Prostate gland (tissue), 2 donors: Measurements from ENCODE around the gene CIRBP. TPM values are rescaled to one million over a fixed set of nuclear protein-coding genes. Genes with fewer than 3 reads are reported as not detected.

Experiments used
- DNase-seq: peaks from one replicate; pipeline ENCODE4 v3.0.0-alpha.2; 2019; ENCODE audit warnings: low spot score
- H3K27ac ChIP-seq, 2 donors: fragments of 200-600 bp; sonication (generic); 2 replicates each; pipeline ENCODE4 v1.5.1; 2017 to 2019
- H3K27me3 ChIP-seq: fragments of 200-600 bp; sonication (generic); replicated peaks from 2 replicates; pipeline ENCODE4 v1.5.1; 2019; ENCODE audit not compliant: insufficient read depth
- H3K36me3 ChIP-seq, 2 donors: fragments of 200-600 bp; sonication (generic); 1 replicate in 1 of 2; 2 replicates in 1 of 2; pipeline versions ENCODE4 v1.5.1 to v1.8.1; 2017 to 2019
- H3K4me1 ChIP-seq: fragments of 200-600 bp; sonication (generic); replicated peaks from 2 replicates; pipeline ENCODE4 v1.5.1; 2019
- H3K4me3 ChIP-seq, 2 donors: fragments of 200-600 bp; sonication (generic); 2 replicates each; pipeline ENCODE4 v1.5.1; 2017 to 2019
- H3K9me3 ChIP-seq: fragments of 200-600 bp; sonication (generic); 2 replicates; pipeline ENCODE4 v1.5.1; 2017
- CTCF ChIP-seq, 4 experiments: fragments of 200-600 bp in 2 of 4; fragments of 450-650 bp in 2 of 4; sonication (generic) in 2 of 4; IDR thresholded peaks; 1 replicate in 3 of 4; 2 replicates in 1 of 4; pipeline ENCODE4 v1.5.1; 2016 to 2019; ENCODE audit warnings: antibody characterized with exemption in 4 of 4, mild to moderate bottlenecking in 2 of 4, moderate library complexity in 2 of 4
- POLR2A ChIP-seq: fragments of 450-650 bp; IDR thresholded peaks from one replicate; pipeline ENCODE4 v1.6.1; 2016; ENCODE audit warnings: antibody characterized with exemption, mild to moderate bottlenecking
- POLR2AphosphoS5 ChIP-seq: sonication (generic); formaldehyde crosslinking; IDR thresholded peaks from one replicate; pipeline ENCODE4 v1.6.1; 2017; ENCODE audit warnings: antibody characterized with exemption
- WGBS: methylation state at CpG from one replicate; pipeline ENCODE4 v1.1.5; 2018; 5-methylcytosine and 5-hydroxymethylcytosine counted together
- intact Hi-C: fragments of 100-400 bp; cut with DNase I; formaldehyde crosslinking; loops from one replicate; pipeline ENCODE4 v1.14.2; 2022
- total RNA-seq, 2 donors: library from RNA; depleted of rRNA; stranded (reverse); fragments of >200 nt; gene quantifications; one replicate each; pipeline ENCODE4 v1.1.0, GENCODE V29; 2016

Gene CIRBP
- total RNA-seq, 2 donors from 2014 or later, result 753 to 863 TPM

- DNase-seq, result no peak
- H3K27ac ChIP-seq, result no peak overlapping the region
- TF ChIP-seq POLR2A (no peak), POLR2AphosphoS5 (no peak), CTCF (IDR thresholded peaks at IDR 0.05) (no peak)
- intact Hi-C loops, result no loop called here
- 90% methylated on average over 16 of the region's 16 CpGs for WGBS
- no peaks in the 10 kb centered on the region for H3K9me3 ChIP-seq
- H3K4me1 ChIP-seq, result no peaks in the 10 kb centered on the region
- no peak overlapping the region for H3K4me3 ChIP-seq
- H3K27me3 ChIP-seq, result no peaks in the 10 kb centered on the region
- H3K36me3 ChIP-seq, result peaks cover 0 to 10% of the 10 kb centered on the region in 2 donors
Measured at GRCh38 chr19:1224847-1225246, 44.3 kb upstream of the CIRBP start.

GRCh38 chr19:1225440-1226226, 43.5 kb upstream of the CIRBP start:
- no peak for DNase-seq
- Histone ChIP-seq H3K27me3 (no peaks in the 10 kb centered on the region), H3K4me3 (no peak overlapping the region), H3K27ac (no peak overlapping the region), H3K4me1 (no peaks in the 10 kb centered on the region), H3K36me3 (peaks cover 0 to 10% of the 10 kb centered on the region in 2 donors), H3K9me3 (no peaks in the 10 kb centered on the region)
- 83% methylated on average over 24 of the region's 29 CpGs for WGBS
- no peak for TF ChIP-seq POLR2AphosphoS5
- TF ChIP-seq POLR2A, result no peak
- no peak for TF ChIP-seq CTCF (IDR thresholded peaks at IDR 0.05)
- intact Hi-C loops, result no loop called here

GRCh38 chr19:1226227-1226518, 43.0 kb upstream of the CIRBP start:
- H3K36me3 ChIP-seq, result peaks cover 0 to 10% of the 10 kb centered on the region in 2 donors
- H3K4me3 ChIP-seq, result no peak overlapping the region
- WGBS, result 92% methylated on average over 7 of the region's 11 CpGs
- no peaks in the 10 kb centered on the region for H3K27me3 ChIP-seq
- H3K4me1 ChIP-seq, result no peaks in the 10 kb centered on the region
- TF ChIP-seq CTCF (IDR thresholded peaks at IDR 0.05), result no peak
- no peak for TF ChIP-seq POLR2AphosphoS5
- TF ChIP-seq POLR2A, result no peak
- H3K27ac ChIP-seq, result no peak overlapping the region
- DNase-seq, result no peak
- H3K9me3 ChIP-seq, result no peaks in the 10 kb centered on the region
- intact Hi-C loops, result no loop called here

- Histone ChIP-seq H3K27ac (no peak overlapping the region), H3K27me3 (no peaks in the 10 kb centered on the region), H3K4me3 (no peak overlapping the region), H3K36me3 (peaks cover 0 to 10% of the 10 kb centered on the region in 2 donors), H3K9me3 (no peaks in the 10 kb centered on the region), H3K4me1 (no peaks in the 10 kb centered on the region)
- intact Hi-C loops, result no loop called here
- 87% methylated on average over 46 of the region's 50 CpGs for WGBS
- TF ChIP-seq CTCF (IDR thresholded peaks at IDR 0.05) (no peak), POLR2A (no peak), POLR2AphosphoS5 (no peak)
- DNase-seq, result no peak
Measured at GRCh38 chr19:1226522-1227303, 42.4 kb upstream of the CIRBP start.
